Stimulated activated CD4-positive, alpha-beta T cell treated with anti-CD3 and anti-CD28 coated beads, TNF-alpha, amount 100 ng/mL, for 24 hours (primary cell): ENCODE measurements around the gene CERT1.
"Not testable (repeated sequence)": the region's sequence is repeated elsewhere in the genome, so short reads cannot be mapped to it uniquely, and the experiment has no call there.

ENCODE experiments used
- DNase-seq, 3 experiments: peaks; one replicate each; pipeline ENCODE4 v3.0.0-alpha.2; 2020; ENCODE audit warnings: low read depth in 3 of 3

The CERT1 gene

DNA sequence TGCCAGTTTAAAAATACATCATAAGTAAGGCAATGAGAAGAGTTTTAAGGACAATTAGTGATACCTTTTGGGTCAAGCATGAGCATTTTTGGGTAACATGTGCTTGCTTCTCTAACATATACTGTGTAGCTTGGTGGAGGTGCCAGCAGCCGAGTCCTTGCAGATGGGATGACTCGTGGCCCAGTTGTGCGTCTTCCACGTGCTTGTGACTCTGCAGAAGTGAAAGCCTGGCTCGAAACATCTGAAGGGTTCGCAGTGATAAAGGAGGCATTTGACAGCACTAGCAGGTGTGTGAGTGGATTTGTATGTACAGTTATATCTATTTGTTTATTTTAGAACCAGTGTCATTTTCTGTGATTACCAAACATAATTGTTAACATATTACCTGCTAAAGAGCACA is 156.2 kb downstream of the CERT1 start:
- no peak for DNase-seq

DNA sequence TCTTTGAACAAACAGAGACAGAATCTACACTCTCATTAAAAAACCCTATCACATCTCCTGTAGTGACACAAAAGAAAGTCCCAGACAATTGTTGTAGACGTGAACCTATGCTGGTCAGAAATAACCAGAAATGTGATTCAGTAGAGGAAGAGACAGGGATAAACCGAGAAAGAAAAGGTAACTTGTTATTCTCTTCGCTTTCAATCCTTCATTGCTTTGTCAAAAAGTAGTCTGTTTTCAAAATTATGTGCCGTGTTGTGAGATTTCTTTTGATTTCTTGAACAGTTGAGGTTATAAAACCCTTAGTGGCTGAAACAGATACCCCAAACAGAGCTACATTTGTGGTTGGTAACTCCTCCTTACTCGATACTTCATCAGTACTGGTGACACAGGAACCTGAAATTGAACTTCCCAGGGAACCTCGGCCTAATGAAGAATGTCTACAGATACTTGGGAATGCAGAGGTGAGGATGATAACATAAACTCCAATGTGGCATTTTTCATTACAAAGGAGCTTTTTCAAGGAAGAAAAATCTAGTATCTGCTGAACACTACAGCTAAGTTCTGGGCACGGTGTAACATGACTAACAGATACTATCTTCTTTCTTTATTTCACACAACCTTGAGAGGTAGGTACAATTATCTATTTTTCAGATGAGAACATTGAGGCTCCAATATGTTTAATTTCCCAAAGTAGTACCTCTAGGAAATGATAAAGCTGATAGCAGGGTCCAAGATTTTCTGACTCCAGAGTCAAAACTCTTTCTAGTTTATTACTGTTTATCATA is 160.1 kb downstream of the CERT1 start:
- no peak for DNase-seq

DNA sequence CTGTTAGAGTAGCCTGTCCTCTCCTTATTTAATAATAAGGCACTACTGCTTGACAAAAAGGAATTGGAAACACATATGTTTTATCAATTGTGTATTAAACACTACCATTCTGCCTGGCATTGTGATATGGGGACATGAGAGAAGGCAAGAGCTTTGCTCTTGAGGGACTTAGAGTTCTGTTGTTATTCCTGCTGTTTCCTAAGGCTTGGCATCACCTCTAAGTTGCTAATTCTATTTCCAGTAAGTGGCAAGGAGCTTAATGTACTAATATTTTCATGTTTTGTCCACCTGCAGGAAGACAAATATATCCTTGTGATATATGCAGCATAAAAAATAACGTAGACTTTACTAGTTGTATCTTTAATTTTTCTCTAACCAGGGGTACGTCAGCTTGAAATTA is 161.8 kb downstream of the CERT1 start:
- no peak for DNase-seq

DNA sequence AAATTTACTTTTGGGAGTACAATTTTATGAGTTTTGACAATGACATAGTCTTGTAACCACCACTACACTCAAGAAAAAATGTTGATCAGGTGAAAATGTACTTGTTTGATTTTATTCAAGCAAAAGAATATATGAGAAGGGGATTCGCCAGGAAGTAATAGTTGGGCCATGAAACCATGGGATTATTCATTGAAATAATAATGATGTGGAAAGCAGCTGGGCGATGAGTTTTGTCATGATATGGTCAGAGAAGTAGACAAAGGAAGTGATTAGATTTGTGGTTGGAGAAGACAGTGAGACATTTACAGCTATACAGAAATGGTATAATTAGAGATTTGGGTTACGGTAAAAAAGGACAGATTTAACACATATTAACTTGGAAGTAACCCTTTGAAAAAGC is 163.2 kb downstream of the CERT1 start:
- DNase-seq = no peak

DNA sequence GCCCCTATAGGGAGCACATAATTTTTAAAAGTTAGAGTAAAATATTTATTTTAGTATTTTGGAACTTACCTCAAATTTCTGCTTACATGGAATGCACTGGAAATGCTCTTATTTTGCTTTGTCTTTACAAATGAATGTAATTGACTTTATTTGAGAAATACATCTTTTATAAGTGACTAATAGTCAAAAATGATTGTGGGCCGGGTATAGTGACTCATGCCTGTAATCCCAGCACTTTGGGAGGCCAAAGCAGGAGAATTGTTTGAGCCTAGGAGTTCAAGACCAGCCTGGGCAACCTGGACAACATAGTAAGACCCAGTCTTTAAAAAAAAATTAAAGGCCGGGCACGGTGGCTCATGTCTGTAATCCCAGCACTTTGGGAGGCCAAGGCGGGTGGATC is 168.6 kb downstream of the CERT1 start:
- no peak for DNase-seq

DNA sequence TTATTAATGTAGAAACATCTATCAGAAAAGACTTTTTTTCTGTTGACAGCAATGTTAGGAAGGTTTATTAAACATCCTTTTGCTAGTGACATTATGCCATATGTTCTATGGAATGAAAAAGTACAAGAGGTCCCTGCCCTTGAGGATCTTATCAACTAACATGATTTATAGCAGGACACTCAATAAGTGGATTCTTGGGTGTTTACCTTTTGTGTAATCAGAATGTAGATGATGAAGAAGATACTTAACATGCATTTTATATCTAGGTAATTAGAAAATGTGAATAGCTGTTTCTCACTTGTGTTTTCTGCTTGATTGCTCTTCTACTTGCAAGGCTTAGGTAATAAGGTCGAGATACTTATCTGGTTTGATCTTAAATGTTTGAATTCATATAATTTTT is 169.5 kb downstream of the CERT1 start:
- DNase-seq = no peak

DNA sequence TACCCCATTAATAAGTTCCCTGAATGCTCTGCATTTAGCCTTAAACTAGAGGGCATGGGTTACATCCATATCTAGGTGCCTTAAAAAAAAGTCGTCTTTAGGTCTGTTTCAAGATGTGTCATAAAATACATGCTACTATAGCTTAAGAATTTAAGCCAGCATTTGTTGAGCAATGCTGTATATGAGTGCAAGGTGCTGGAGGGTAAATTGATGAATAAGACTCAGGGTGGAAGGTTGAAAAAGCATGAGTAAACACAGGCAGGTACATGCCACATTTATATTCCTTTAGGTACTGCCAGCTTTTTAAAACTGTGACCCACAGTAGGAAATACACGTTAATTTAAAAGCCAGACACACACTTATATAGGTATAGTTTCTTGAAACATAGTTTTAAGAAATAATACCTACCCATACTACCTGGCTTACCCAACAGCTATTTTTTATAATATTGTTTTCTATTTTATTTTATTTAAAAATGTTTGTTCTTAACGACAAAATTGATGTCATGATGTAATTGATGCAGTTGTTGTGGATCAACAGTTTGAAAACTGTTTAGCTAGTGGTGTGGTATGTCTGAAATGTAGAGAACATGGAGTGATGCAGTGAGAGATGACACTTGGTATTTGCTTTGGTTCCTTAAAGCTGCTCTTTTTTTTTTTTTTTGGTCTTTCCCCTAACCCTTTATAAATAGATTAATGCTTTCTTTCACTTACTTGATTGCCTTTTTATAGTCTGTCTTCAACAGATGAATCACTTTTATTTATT is 170.5 kb downstream of the CERT1 start:
- DNase-seq = no peak

DNA sequence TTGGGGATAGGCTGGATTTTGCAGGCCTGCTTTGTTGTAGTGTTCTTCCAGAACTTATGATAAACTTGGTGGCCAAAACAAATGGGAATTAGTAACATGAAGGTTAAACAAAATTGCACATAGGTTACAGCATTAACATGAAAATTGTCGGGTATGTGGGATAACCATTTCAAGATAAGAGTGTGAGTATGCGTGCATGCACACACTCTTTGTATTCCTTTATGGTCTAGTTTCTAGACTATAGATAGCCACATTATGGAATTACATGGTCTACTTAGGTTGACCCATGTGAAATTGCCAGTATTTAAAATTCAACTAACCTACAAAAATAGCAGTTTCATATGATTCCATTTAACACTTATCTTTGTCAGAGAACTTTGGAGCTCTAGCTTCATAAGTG is 173.0 kb downstream of the CERT1 start:
- no peak for DNase-seq

DNA sequence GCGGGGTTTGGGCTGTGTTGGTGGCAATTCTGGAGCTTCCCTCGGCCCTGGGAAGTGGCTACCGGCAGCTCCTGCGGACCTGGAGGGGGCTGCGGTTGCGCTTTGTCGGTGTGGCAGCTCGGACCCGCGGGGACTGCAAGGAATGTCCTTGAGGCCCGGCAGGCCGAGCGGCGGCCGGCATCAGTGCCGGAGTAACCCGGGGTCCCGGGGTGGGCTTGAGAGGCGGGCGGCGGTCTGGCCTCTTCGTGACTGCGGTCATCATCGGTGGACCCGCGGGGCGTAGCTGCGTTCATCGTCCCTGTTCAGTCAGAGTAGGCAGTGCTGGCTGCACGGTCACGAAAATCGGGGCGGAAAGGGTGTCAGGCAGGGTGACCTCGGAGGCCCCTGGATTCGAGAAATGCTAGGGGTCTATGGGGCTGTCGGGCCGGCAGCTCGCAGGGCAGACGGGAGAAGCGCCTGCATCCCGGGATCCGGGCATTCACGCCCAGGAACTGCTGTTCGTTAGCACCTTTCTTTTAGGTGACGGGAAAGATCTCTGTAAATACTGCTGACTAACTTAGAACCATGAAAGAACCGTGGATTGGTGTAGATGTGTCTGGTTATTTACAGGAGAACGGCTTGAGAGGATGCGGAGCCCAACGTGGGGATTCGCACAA is 173.9 kb downstream of the CERT1 start:
- peak in 1 of 3 experiments; percentile 16 for DNase-seq

DNA sequence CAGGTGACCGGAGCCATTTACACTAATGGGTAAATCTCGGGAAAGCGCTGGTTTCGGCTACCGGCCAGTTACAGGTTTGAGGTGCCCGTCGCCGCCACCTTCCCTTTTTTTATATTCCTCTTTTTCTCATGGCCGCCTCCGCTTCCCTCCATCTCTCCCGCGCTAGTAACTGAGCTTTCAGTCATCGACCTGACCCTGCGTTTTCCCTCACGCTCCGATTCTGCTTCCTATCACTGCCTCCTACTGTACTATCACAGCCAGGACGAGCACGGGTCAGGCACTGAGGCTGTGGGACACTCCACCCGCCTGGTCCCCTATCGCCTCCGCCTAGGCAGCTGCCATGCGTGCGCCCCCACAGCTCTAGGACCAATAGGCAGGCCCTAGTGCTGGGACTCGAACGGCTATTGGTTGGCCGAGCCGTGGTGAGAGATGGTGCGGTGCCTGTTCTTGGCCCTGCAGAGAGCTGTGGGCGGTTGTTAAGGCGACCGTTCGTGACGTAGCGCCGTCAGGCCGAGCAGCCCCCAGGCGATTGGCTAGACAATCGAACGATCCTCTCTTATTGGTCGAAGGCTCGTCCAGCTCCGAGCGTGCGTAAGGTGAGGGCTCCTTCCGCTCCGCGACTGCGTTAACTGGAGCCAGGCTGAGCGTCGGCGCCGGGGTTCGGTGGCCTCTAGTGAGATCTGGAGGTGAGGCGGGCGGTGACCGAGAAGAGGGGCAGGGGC is 174.7 kb downstream of the CERT1 start, which contains the start of gene HMGCR:
TSS of gene HMGCR (plus strand) at position 606 of the 722 bp plus-strand sequence. CDS start 5,386 bp downstream, outside the sequence.
- peak; percentile 91 to 98 (median 97) for DNase-seq

DNA sequence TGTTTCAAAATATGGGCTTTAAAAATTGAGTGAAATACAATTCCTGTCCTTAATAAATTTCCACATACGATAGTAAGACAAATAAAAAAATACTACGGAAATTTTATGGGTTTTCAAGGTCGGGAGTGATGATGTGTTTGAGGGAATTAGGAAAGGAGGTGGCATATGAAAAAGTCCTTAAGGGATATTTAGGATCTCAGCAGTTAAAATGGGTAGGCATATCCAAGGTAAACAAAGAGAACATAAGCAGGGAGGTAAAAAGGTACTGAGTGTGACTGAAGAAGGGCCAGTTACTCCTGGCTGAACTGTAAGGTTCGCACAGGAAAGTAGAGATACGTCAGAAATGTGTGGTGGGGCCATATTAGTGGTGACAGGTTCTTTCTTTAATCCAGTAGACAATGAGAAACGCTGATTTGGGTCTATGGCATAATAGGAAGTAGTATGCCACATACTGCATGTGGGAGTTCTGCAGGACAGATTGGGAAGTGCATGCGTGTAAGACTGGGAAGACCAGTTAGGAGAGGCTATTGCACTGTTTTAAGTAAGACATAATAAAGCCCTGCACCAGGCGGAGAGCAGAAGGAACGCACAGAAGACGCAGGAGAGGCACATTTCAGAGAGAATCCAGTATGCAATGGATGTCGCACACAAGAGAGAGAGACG is 175.3 kb downstream of the CERT1 start:
- DNase-seq = no peak

DNA sequence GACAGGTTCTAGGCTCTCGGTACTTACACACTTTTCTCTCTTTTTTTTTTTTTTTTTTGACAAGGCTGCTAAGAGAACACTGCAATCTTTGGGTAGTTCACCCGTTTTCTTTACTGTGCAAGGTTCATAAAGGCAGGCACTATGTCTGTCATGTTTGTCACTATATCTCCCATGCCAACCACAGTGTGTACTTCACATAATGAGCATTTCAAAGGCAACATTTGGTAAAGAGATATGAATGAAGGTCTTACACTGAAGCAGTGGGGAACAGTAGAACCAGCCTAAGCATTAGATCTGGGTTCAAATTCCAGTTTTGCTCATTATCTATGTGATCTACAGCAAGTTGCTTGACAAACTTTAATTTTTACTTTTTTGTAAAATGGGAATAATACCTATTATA is 175.9 kb downstream of the CERT1 start:
- DNase-seq = no peak

DNA sequence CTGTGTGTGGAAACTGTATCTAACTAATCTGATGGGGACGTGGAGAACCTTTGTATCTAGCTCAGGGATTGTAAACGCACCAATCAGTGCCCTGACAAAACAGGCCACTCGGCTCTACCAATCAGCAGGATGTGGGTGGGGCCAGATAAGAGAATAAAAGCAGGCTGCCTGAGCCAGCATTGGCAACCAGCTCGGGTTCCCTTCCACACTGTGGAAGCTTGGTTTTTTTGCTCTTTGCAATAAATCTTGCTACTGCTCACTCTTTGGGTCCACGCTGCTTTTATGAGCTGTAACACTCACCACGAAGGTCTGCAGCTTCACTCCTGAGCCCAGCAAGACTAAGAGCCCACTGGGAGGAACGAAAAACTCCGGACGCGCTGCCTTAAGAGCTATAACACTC is 177.0 kb downstream of the CERT1 start:
- not testable (repeated sequence) for DNase-seq

DNA sequence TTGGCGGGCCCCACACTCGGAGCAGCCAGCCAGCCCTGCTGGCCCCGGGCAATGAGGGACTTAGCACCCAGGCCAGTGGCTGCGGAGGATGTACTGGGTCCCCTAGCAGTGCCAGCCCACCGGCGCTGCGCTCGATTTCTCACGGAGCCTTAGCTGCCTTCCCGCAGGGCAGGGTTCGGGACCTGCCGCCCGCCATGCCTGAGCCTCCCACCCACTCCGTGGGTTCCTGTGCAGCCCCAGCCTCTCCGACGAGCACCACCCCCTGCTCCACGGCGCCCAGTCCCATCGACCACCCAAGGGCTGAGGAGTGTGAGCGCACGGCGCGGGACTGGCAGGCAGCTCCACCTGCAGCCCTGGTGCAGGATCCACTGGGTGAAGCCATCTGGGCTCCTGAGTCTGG is 177.7 kb downstream of the CERT1 start:
- DNase-seq = not testable (repeated sequence)

DNA sequence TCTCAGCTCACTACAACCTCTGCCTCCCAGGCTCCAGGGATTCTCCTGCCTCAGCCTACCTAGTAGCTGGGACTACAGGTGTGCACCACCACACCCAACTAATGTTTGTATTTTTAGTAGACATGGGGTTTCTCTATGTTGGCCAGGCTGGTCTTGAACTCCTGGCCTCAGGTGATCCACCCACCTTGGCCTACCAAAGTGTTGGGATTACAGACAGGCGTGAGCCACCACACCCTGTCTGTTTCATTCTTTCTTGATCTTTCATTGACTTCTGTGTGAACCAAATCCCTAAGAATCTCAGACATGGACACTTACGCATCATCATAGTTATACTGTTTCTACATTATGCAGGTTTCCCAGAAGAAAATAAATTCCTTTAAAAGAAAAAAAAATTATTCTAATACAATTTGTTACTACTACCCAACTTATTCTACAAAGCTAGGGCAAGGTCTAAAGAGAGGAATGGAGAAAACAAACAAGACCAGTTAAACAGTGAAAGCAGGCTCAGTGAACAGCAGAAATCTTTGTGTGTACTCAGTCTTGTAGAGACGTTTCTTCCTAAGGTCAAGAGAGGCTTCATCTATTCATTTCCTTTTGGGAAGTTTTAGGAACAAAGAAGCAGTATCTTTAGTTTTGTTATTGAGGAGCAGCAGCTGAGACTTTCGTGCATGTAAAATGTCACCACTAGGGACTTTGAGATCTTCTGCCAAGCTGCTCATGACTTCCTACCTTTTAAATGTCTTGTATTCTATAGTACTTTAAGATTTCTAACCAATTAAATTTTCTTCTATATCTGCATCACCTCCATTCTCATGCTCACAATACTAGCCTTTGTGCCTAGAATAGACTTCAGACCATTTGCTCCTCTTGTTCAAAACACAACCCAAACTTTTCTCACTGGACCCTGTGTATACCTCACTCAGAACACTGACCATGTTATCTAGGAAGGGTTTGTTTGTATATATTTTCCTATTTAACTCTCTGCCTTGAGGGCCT is 180.0 kb downstream of the CERT1 start:
- no peak for DNase-seq

DNA sequence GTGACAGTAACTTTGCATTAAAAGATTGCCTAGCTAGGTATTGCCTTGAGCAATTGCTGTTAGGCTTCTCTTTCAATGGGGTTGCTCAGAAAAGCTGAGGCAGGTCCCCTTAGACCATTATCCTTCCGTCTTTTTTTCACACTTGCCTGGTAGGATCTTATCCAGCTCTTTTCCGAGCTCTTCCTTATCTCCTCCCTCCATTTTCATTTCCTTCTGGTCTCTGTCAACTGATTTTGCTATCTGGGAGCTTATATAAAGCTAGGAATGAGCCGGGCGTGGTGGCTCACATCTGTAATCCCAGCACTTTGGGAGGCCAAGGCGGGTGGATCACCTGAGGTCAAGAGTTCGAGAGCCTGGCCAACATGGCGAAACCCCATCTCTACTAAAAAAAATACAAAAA is 181.0 kb downstream of the CERT1 start:
- DNase-seq = no peak
